ENCODE data around the gene KRT33A.

DNA sequence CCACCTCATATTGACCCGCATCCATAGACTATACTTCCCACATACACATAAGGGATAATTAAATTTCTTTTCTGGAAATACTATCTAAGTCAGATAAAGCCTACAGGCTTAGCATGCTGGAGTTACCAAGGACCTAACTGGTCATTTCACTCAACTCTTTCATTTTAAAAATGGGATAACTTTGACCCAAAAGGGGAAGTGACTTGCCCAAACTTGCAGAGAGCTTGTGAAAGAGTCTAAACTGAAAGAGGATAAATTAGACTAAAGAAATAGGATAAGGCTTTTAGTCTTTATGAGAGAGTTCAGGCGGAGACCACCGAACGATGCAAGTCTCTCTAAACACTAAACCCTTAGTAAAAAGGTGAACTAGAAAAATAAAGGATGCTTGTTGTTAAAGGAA lies 3.9 kb upstream of the KRT33A start:
- TF ChIP-seq, protein P1, sequence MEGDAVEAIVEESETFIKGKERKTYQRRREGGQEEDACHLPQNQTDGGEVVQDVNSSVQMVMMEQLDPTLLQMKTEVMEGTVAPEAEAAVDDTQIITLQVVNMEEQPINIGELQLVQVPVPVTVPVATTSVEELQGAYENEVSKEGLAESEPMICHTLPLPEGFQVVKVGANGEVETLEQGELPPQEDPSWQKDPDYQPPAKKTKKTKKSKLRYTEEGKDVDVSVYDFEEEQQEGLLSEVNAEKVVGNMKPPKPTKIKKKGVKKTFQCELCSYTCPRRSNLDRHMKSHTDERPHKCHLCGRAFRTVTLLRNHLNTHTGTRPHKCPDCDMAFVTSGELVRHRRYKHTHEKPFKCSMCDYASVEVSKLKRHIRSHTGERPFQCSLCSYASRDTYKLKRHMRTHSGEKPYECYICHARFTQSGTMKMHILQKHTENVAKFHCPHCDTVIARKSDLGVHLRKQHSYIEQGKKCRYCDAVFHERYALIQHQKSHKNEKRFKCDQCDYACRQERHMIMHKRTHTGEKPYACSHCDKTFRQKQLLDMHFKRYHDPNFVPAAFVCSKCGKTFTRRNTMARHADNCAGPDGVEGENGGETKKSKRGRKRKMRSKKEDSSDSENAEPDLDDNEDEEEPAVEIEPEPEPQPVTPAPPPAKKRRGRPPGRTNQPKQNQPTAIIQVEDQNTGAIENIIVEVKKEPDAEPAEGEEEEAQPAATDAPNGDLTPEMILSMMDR (IDR thresholded peaks at IDR 0.05): no peak
- TF ChIP-seq POLR2A (IDR thresholded peaks at IDR 0.05) (no peak), EP300 (IDR thresholded peaks at IDR 0.05) (no peak), POLR2AphosphoS5 (IDR thresholded peaks at IDR 0.05) (no peak)
